HG03095 (cell line): ENCODE results near the gene ZDHHC5.

Experiments used
- ATAC-seq: cut with Tn5 transposase; IDR thresholded peaks from one replicate; pipeline ENCODE4 v1.9.1; 2021; ENCODE audit warnings: moderate library complexity; ENCODE audit not compliant: unreplicated experiment

ZDHHC5 gene

DNA sequence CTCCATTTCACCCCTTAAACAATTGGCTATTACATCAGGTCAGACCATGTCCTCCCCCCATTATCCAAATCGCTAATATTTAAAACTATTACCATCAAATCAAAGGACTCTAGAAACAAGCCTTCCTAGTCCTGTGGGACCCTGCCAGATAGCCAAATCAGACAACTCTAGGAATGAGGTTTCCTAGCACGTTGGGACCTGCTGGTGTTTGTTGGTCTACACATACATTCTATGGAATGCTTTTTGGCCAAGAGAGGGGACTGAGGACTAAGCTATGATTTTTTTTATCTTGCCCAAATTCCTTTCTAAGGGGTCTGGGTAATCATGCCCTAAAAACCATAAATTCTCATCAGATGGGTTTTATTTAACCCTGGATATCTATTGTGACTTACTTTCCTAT is 59.3 kb downstream of the ZDHHC5 start:
- ATAC-seq: no peak

DNA sequence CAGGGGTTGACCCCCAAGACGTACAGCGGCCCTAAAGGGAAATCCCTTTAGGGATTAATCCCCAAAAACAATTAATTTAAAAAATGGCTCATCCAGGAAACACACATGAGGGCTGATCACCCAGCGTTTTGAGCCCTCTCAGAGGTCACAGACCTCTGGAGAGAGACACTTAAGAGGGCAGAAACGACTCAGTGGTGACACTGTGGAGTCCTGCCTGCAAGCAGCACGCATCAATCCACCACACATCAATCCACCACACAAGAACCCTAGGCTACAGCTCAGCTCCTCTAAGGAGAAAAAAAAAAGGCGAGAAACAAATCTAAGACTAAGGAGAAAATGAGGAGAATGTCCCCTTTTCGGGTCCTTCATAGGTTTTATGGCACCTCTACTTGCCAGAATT is 60.9 kb downstream of the ZDHHC5 start:
- no peak for ATAC-seq

DNA sequence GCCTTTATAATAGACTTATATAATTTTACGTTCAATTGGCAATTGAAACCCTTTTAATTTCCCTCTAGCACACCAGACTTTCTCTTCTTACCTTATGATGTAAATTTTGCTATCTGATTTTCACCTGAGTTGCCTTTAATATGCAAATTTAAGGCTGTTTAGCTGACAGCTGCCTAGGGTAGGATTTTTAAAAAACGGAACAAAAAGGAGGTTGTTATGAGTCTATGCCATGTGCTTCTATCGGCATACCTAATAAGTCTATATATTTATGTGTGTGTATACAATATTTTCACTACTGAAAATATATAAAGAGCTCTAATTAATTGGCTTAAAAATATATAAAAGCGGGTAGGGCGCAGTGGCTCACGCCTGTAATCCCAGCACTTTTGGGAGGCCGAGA is 61.6 kb downstream of the ZDHHC5 start:
- no peak for ATAC-seq

DNA sequence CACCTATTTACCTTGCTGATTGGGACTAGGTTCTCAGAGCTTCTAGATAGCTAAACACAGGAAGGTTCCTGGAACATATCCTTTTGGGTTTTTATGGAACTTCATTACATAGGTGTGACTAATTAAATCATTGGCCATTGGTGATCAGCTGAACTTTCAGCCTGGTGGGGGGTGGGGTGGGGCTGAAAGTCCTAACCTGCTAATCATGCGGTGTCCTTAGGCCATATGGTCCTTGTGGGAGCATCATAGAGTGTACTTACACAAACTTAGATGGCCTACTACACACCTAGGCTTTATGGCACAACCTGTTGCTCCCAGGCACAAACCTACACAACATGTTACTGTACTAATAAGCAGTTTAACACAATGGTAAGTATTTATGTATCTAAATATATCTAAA is 64.7 kb downstream of the ZDHHC5 start:
- ATAC-seq: no peak

DNA sequence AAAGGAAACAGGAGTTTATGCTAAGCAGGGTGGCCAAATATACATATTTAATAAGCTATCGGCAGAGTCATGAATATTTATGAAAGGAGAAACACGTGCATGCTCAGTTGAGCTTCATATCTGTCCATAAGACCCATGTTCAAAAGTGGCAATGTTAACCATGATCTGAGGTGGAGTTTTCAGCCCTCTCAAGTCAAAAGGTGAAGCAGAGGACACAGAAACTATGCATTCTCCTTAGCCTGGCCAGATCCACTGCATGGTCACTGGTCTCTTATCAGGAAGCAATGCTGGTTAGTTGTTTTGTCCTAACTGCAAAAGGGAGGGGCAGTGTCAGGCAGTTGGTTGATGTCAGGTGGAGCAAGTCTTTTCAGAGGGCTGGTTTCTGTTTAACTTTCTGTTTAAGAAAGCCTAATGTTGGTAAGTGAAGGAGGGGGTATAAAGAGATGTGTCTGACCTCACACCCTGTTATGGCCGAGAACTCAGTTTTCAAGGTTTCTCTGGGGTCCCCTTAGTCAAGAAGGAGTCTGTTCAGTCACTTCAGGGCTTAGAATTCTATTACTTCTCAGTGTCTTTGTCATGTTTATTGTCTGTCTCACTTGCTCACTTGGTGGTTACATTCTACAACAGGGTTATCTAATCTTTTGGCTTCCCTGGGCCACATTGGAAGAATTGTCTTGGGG is 67.8 kb downstream of the ZDHHC5 start:
- no peak for ATAC-seq

DNA sequence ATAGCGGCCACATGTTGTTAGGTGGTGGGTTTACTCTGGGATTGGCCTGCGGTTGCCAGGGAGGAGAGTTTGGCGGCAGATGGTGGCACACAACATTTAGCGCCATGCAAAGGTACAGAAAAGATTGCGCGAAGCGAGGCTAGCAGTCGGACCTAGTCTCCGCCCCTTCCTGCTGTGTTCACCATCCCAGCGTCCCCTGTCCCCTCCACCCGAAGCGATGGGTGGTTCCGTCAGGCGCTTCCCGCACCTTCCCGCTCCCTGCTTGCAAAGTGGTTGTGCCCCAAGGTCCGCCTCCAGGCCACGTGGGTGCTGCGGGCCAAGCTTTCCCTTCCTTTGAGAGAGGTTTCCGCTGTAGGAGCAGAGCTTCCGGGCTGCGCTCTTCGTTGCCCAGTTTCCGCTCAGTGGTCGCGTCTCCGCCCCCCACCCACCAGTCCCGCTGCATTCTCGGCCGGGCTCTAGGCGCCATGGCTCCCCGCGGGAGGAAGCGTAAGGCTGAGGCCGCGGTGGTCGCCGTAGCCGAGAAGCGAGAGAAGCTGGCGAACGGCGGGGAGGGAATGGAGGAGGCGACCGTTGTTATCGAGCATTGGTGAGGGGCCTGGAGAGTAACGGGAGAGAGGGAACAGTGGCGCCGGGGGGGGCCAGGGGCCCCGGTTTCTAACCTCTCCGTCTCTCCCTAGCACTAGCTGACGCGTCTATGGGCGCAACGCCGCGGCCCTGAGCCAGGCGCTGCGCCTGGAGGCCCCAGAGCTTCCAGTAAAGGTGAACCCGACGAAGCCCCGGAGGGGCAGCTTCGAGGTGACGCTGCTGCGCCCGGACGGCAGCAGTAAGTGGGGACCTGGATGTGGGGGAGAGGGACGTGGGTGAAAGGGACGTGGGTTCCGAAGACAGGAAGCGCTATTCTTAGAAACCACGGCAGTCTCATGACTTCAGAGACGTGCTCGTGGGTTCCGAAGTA is 73.5 kb downstream of the ZDHHC5 start, which contains the start of gene SELENOH:
SELENOH (plus strand) TSS at position 360 of the 955 bp plus-strand sequence; CDS start at position 465, 105 bp downstream.
- peak; percentile 92 for ATAC-seq

- no peak for ATAC-seq
Observed at GRCh38 chr11:57742087-57742452, 74.2 kb downstream of the ZDHHC5 start.

DNA sequence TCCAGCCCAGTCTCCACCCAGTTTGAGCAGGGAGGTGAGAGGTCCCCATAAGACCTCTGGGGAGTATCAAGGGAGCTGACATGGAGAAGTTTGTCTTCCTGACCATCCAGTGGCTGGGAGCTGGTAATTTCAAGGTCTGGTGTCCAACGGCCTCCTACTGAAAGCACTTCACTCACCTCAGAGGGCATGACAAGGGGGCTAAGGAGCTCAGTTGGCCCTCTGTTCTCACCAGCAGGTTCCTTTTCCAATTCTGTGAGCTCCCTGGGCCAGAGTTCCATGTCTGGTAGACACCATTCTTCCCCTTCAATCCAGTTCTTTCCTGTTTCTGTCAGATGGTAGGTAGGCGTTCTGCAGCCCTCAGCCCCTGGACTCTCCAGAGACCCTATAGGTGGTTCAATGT is 76.4 kb downstream of the ZDHHC5 start:
- no peak for ATAC-seq

- ATAC-seq: no peak
Observed at GRCh38 chr11:57745206-57745605, 77.3 kb downstream of the ZDHHC5 start.

DNA sequence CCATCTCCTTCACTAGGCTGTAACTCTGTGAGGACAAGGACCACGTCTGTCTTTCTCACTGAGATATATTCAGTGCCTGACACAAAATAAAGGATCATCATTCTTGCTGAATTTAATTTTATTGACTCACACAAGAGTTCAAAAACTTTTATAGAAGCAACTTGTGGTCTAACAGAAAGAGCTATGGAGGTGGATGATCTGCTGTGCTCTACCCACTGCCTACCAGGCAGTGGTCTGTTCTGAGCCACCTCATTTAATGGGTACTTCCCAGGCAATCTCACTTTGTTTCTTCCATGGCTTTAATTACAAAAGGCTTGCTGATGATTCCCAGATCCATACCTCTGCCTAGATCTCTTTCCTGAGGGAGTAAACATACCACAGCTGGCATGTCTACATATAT is 79.0 kb downstream of the ZDHHC5 start:
- ATAC-seq: no peak
